Measurements from ENCODE around the gene SHH. TPM values are rescaled to one million over a fixed set of nuclear protein-coding genes. Genes with fewer than 3 reads are reported as not detected.
A peak's percentile ranks its signal among the peaks of the same experiment; 100 is the strongest.

The SHH gene
- total RNA-seq, 1 experiment from 2014 or later = 4.7 TPM

DNA sequence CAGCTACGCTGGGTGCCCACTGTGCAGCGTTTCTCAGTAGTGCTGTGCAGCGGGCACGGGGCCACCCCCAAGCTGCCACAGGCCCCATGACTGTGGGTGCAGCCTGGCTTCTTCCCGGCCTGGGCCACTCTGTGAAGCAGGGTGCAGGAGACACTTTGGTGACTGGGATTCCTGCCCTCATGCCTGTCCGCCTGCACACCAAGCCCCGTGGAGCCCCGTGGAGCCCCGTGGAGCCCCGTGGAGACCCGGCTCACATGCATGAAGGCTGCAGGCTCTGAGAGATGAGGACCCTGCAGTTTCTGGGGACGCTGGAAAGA, 3.9 kb upstream of the SHH start:
- Mint-ChIP-seq H3K27ac (ENCODE audit: unreplicated experiment) (no peak overlapping the region), H3K27me3 (ENCODE audit: insufficient read depth, unreplicated experiment) (peaks cover 17% of the 10 kb centered on the region), H3K36me3 (ENCODE audit: insufficient read depth, unreplicated experiment) (no peaks in the 10 kb centered on the region), H3K4me3 (ENCODE audit: unreplicated experiment) (no peak overlapping the region), H3K9me3 (ENCODE audit: unreplicated experiment) (no peaks in the 10 kb centered on the region), H3K4me1 (ENCODE audit: low read depth, unreplicated experiment) (peaks cover 21% of the 10 kb centered on the region)
- POLR2A ChIA-PET = no interaction called here
- peaks cover 3% of the 10 kb centered on the region for H3K27me3 ChIP-seq (replicated peaks; ENCODE audit: control insufficient read depth, insufficient read depth, low read length)
- H3K4me3 ChIP-seq (ENCODE audit: low read depth, low read length) = no peak overlapping the region
- TF ChIP-seq, protein P1, sequence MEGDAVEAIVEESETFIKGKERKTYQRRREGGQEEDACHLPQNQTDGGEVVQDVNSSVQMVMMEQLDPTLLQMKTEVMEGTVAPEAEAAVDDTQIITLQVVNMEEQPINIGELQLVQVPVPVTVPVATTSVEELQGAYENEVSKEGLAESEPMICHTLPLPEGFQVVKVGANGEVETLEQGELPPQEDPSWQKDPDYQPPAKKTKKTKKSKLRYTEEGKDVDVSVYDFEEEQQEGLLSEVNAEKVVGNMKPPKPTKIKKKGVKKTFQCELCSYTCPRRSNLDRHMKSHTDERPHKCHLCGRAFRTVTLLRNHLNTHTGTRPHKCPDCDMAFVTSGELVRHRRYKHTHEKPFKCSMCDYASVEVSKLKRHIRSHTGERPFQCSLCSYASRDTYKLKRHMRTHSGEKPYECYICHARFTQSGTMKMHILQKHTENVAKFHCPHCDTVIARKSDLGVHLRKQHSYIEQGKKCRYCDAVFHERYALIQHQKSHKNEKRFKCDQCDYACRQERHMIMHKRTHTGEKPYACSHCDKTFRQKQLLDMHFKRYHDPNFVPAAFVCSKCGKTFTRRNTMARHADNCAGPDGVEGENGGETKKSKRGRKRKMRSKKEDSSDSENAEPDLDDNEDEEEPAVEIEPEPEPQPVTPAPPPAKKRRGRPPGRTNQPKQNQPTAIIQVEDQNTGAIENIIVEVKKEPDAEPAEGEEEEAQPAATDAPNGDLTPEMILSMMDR (IDR thresholded peaks at IDR 0.05; ENCODE audit: insufficient read depth in 1 of 2, low read depth in 1 of 2, low read length in 1 of 2, severe bottlenecking in 1 of 2, unreplicated experiment in 1 of 2) = no peak
- BruUV-seq (replicated peaks) = no TSS peak
- no peaks in the 10 kb centered on the region for H3K9me3 ChIP-seq
- peaks cover 7% of the 10 kb centered on the region; the same call in 1 of the 2 replicates for H3K4me1 ChIP-seq
- CTCF ChIA-PET = no interaction called here
- DNase-seq = no peak
- intact Hi-C loops (cut with micrococcal nuclease; ENCODE audit: unreplicated experiment) = loop anchor here (10.0 kb wide), 1 partner anchor 819 kb away; no protein-coding TSS in a partner anchor
- H3K36me3 ChIP-seq (ENCODE audit: control insufficient read depth, insufficient read depth, low read length) = no peaks in the 10 kb centered on the region

DNA sequence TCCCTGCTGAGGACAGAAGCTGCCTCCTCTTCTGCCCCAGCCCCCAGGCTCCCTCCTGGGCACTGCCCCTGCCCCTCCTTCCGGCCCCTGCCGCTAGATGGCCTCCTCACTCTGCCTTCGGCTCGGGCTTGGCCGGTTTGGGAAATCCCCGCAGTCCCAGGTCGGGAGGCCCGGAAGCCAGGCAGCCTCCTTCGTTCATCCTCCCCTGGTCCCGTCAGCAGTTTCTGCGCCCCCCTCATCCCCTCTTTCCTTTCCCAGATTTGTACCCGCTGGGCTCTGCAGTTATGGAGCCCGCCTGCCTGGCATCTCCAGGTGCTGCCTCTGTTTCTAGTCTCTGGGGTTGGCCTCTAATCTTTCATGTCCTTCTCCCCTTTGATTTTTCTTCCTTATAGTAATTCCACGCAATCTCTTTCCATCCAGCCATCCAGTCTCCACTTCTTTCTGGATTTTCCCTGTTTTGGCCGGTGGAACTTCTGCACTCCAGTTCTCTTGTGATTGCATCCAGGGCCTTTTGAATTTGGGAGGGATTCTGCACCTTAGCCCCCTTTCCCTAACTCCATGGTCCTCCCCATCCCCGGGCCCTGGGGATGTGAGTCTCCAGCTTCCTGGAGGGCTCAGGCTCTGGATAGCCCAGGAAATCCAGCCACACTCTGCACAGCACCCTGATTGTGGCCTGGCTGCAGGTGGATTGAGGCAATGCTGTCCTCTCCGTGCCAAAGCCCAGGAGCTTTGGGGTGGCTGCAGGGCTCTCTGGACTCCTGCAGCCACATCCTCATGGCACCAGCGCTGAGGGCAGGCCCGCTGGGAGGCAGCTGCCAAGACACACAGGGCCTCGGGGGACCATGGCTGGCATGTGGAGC, 3.3 kb upstream of the SHH start:
- no TSS peak for BruUV-seq (replicated peaks)
- peaks cover 3% of the 10 kb centered on the region for H3K27me3 ChIP-seq (replicated peaks; ENCODE audit: control insufficient read depth, insufficient read depth, low read length)
- Mint-ChIP-seq H3K4me3 (ENCODE audit: unreplicated experiment) (peak overlapping the region; percentile 16), H3K36me3 (ENCODE audit: insufficient read depth, unreplicated experiment) (no peaks in the 10 kb centered on the region), H3K27me3 (ENCODE audit: insufficient read depth, unreplicated experiment) (peaks cover 19% of the 10 kb centered on the region), H3K9me3 (ENCODE audit: unreplicated experiment) (no peaks in the 10 kb centered on the region), H3K4me1 (ENCODE audit: low read depth, unreplicated experiment) (peaks cover 21% of the 10 kb centered on the region), H3K27ac (ENCODE audit: unreplicated experiment) (no peak overlapping the region)
- TF ChIP-seq, protein P1 (IDR thresholded peaks at IDR 0.05; ENCODE audit: insufficient read depth in 1 of 2, low read depth in 1 of 2, low read length in 1 of 2, severe bottlenecking in 1 of 2, unreplicated experiment in 1 of 2) = peak; percentile 86 to 97
- intact Hi-C loops (cut with micrococcal nuclease; ENCODE audit: unreplicated experiment) = loop anchor here (1.0 to 10.0 kb wide), 4 partner anchors 64 to 819 kb away; no protein-coding TSS in a partner anchor
- H3K4me3 ChIP-seq (ENCODE audit: low read depth, low read length) = no peak overlapping the region
- peak; percentile 76 to 89 for DNase-seq
- peaks cover 13% of the 10 kb centered on the region; the same call in 1 of the 2 replicates for H3K4me1 ChIP-seq
- H3K9me3 ChIP-seq = no peaks in the 10 kb centered on the region
- ChIA-PET CTCF (no interaction called here), POLR2A (no interaction called here)
- no peaks in the 10 kb centered on the region for H3K36me3 ChIP-seq (ENCODE audit: control insufficient read depth, insufficient read depth, low read length)

DNA sequence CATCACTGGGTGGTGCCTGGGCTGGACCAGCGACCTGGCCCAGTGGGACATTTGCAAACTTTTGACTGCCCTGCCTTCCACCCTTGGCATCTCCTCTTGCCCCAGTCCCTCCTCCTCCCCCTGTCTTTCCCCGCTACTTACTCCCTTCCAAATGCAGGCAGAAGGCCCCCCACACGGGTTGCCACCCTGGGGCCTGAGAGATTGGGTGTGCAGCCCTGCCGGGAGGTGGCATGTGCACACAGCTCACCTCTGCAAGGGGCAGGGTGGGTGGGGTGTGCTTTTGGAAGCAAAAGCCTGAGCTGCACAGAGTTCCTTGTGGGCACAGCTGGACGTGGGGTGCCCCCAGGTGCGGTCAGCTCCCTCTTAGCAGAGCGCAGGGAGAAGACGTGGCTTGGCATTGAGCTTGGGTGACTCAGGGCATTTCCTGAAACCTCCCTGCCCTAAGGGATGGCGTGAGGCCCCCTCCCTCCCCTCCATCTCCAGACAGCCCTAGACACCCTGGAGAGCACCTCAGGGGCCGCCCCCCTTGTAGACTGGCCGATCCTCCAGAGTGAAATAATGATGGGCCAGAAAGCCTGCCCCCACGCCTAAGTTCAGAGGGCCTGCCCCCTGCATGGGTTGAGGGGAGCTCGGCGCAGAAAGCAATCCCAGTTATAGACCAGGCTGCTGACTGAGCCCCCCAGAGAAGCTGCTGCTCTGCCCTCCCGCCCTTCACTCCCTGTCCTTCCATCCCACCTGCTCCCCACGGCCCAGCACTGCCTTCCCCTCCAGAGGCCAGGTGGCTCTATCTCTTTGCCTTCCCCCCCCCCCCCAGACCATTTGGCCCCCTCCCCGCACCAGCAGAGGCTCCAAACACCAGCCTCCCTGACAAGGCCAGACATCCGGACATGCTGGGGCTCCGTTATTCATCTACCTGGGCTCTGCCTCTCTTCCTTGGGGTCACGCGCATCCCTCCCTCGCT, 2.3 kb upstream of the SHH start:
- H3K9me3 Mint-ChIP-seq (ENCODE audit: unreplicated experiment) = no peaks in the 10 kb centered on the region
- Histone ChIP-seq H3K4me3 (ENCODE audit: low read depth, low read length) (no peak overlapping the region), H3K4me1 (peaks cover 21% of the 10 kb centered on the region), H3K36me3 (ENCODE audit: control insufficient read depth, insufficient read depth, low read length) (no peaks in the 10 kb centered on the region), H3K27me3 (replicated peaks; ENCODE audit: control insufficient read depth, insufficient read depth, low read length) (peaks cover 4% of the 10 kb centered on the region), H3K9me3 (no peaks in the 10 kb centered on the region)
- no TSS peak for BruUV-seq (replicated peaks)
- peaks cover 19% of the 10 kb centered on the region for H3K27me3 Mint-ChIP-seq (ENCODE audit: insufficient read depth, unreplicated experiment)
- peaks cover 21% of the 10 kb centered on the region for H3K4me1 Mint-ChIP-seq (ENCODE audit: low read depth, unreplicated experiment)
- no peaks in the 10 kb centered on the region for H3K36me3 Mint-ChIP-seq (ENCODE audit: insufficient read depth, unreplicated experiment)
- H3K27ac Mint-ChIP-seq (ENCODE audit: unreplicated experiment) = no peak overlapping the region
- CTCF ChIA-PET = no interaction called here
- intact Hi-C loops (cut with micrococcal nuclease; ENCODE audit: unreplicated experiment) = loop anchor here (1.0 to 10.0 kb wide), 6 partner anchors 65 to 953 kb away; no protein-coding TSS in a partner anchor
- no peak for DNase-seq
- POLR2A ChIA-PET = no interaction called here
- TF ChIP-seq, protein P1 (IDR thresholded peaks at IDR 0.05; ENCODE audit: insufficient read depth in 1 of 2, low read depth in 1 of 2, low read length in 1 of 2, severe bottlenecking in 1 of 2, unreplicated experiment in 1 of 2) = no peak
- no peak overlapping the region for H3K4me3 Mint-ChIP-seq (ENCODE audit: unreplicated experiment)
